Left ventricle myocardium inferior (tissue), 1 donor: ENCODE results near the gene ARIH1. TPM values are rescaled to one million over a fixed set of nuclear protein-coding genes. Genes with fewer than 3 reads are reported as not detected.
"Not testable (repeated sequence)": the region's sequence is repeated elsewhere in the genome, so short reads cannot be mapped to it uniquely, and the experiment has no call there.

ENCODE experiments used
- DNase-seq: peaks from one replicate; pipeline ENCODE4 v3.0.0-alpha.2; 2020
- H3K27ac ChIP-seq: fragments of 200-600 bp; replicated peaks from 2 replicates; pipeline ENCODE4 v1.8.0; 2021
- H3K27me3 ChIP-seq: fragments of 200-600 bp; 2 replicates; pipeline ENCODE4 v1.8.0; 2021; ENCODE audit warnings: low read depth
- H3K36me3 ChIP-seq: fragments of 200-600 bp; 2 replicates; pipeline ENCODE4 v1.8.0; 2021
- H3K4me1 ChIP-seq: fragments of 200-600 bp; 2 replicates; pipeline ENCODE4 v1.8.0; 2021
- H3K4me3 ChIP-seq: fragments of 200-600 bp; 2 replicates; pipeline ENCODE4 v1.8.0; 2021; ENCODE audit warnings: mild to moderate bottlenecking, moderate library complexity
- H3K9me3 ChIP-seq: fragments of 200-600 bp; replicated peaks from 2 replicates; pipeline ENCODE4 v1.8.0; 2021
- intact Hi-C: fragments of 100-400 bp; cut with micrococcal nuclease; formaldehyde crosslinking; loops from one replicate; pipeline ENCODE4 v1.11.0; 2022
- long read RNA-seq: library from polyadenylated mRNA; unstranded; transcript quantifications from one replicate; pipeline ENCODE4 v2.0.0, GENCODE V29; 2021
- total RNA-seq: library from RNA; stranded (reverse); fragmentation: NEBNext Ultra II Directional; extraction: Animal tissue kit (Norgen Biotek cat#: 25700); gene quantifications from one replicate; pipeline ENCODE4 v1.2.1, GENCODE V29; 2021
- TF ChIP-seq, protein P1 (sequence below): fragments of 200-600 bp; IDR thresholded peaks from 2 replicates; pipeline ENCODE4 v1.8.0; 2021; ENCODE audit warnings: antibody characterized with exemption, mild to moderate bottlenecking, borderline replicate concordance
- donor health status: DM: no; HTN: yes; CAD: no; lungs with severe emphysema.

Gene ARIH1, protein sequence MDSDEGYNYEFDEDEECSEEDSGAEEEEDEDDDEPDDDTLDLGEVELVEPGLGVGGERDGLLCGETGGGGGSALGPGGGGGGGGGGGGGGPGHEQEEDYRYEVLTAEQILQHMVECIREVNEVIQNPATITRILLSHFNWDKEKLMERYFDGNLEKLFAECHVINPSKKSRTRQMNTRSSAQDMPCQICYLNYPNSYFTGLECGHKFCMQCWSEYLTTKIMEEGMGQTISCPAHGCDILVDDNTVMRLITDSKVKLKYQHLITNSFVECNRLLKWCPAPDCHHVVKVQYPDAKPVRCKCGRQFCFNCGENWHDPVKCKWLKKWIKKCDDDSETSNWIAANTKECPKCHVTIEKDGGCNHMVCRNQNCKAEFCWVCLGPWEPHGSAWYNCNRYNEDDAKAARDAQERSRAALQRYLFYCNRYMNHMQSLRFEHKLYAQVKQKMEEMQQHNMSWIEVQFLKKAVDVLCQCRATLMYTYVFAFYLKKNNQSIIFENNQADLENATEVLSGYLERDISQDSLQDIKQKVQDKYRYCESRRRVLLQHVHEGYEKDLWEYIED
- 179 TPM for total RNA-seq
- long read RNA-seq, full-length matches to known transcripts = 41 of 50 reads
- long read RNA-seq, partial matches to known transcripts = 0 of 50 reads
- long read RNA-seq, other reads (novel, unspliced or antisense) = 9 of 50 reads

DNA sequence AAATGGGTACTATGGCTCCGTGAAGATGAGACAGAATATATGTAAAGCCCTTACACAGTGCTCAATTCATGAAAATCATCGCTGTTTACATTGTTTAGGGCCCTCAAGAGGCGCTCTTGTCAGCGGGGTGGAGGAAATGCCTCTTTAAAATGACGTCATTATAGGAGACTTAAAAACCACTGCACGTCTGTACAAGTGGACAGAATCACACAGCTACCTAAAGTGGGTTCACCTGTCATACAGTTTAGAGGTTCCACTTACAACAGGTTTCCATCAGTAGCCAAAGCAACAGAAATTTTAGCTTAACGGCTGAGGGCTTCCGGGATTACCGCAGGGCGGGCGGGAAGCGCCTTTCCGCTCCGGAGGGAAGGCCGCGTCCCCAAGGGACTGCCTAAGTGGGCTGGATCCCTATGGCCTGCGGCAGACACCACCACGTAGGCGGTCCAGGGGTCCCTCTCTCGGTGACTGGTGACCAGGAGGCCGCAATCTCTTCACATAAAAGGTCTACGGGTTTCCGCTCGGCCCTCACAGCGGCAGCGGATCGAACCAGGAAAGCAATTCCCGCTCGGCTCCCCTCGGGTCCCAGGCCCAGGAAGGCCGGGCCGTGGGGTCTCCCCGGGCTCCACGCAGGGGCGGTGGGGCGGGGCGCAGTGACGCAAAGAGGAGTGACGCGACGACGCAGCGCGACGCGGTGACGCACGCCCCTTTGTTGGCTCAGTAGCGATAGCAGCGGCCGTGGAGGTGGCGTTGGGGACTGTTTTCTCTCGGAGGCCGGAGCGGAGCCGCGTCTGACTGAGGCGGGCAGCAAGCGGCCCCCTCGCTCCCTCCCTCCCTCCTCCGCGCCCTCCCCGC is at the start of gene ARIH1:
TSS of gene ARIH1 (plus strand) at position 717 of the 852 bp plus-strand sequence. CDS start 310 bp downstream, outside the sequence.
- Histone ChIP-seq H3K4me3 (peak within 1 kb of the TSS; percentile 86), H3K36me3 (peaks cover 10% of the 10 kb centered on the region), H3K9me3 (no peaks in the 10 kb centered on the region), H3K4me1 (peaks cover 60% of the 10 kb centered on the region), H3K27me3 (no peaks in the 10 kb centered on the region), H3K27ac (peak within 1 kb of the TSS; percentile 97)
- intact Hi-C loops = no loop called here
- TF ChIP-seq, protein P1, sequence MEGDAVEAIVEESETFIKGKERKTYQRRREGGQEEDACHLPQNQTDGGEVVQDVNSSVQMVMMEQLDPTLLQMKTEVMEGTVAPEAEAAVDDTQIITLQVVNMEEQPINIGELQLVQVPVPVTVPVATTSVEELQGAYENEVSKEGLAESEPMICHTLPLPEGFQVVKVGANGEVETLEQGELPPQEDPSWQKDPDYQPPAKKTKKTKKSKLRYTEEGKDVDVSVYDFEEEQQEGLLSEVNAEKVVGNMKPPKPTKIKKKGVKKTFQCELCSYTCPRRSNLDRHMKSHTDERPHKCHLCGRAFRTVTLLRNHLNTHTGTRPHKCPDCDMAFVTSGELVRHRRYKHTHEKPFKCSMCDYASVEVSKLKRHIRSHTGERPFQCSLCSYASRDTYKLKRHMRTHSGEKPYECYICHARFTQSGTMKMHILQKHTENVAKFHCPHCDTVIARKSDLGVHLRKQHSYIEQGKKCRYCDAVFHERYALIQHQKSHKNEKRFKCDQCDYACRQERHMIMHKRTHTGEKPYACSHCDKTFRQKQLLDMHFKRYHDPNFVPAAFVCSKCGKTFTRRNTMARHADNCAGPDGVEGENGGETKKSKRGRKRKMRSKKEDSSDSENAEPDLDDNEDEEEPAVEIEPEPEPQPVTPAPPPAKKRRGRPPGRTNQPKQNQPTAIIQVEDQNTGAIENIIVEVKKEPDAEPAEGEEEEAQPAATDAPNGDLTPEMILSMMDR = peak; percentile 26
- DNase-seq = peak; percentile 97

DNA sequence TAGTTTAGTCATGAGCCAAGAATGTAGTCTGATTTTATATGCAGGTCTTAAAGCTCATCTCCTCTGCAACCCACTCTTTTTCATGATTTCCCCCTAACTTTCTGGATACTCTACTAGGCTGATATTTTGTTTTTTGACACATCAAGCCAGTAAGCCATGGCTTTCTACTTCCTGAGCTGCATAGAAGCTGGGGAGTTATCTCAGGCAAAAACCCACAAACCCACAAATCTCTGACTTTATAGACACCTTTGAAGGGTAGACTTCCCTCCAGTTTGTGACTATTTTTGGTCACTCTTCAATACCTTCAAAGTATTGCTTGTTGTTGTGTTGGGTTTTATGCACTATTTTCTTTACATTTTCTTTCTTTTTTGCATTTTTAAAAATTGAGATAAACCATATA is 47.4 kb upstream of the ARIH1 start:
- intact Hi-C loops = no loop called here
- Histone ChIP-seq H3K27me3 (no peaks in the 10 kb centered on the region), H3K4me1 (no peaks in the 10 kb centered on the region), H3K4me3 (no peak overlapping the region), H3K36me3 (no peaks in the 10 kb centered on the region), H3K27ac (no peak overlapping the region), H3K9me3 (peaks cover 22% of the 10 kb centered on the region)
- TF ChIP-seq, protein P1 = no peak
- no peak for DNase-seq

DNA sequence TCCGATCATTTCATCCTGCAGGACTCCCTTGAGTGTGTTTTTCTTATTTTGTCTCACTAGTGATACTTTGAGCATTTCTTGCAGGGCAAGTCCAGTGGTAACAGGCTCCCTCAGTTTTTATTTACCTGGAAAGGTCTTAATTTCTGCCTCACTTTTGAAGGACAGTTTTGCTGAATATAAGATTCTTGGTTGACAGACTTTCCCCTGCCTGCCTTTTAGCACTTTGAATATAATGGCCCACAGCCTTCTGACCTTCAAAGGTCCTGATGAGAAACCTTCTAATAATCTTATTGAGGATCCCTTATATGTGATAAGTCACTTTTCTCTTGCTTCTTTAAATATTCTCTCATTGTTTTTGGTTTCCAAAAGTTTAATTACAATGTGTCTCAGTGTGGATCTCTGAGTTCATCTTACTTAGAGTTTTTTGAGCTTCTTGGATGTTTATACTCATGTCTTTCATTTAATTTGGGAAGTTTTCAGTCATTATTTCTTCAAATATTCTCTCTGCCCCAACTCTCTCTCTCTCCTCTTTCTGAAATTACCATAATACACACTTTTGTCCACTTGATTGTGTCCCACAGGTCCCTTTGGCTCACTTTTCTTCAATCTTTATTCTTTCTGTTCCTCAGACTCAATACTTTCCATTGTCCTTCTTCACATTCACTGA is 36.3 kb upstream of the ARIH1 start:
- intact Hi-C loops = no loop called here

DNA sequence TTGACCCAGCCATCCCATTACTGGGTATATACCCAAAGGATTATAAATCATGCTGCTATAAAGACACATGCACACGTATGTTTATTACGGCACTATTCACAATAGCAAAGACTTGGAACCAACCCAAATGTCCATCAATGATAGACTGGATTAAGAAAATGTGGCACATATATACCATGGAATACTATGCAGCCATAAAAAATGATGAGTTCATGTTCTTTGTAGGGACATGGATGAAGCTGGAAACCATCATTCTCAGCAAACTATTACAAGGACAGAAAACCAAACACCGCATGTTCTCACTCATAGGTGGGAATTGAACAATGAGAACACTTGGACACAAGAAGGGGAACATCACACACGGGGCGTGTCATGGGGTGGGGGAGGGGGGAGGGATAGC is 31.3 kb upstream of the ARIH1 start:
- H3K36me3 ChIP-seq, H3K4me1 ChIP-seq, H3K27me3 ChIP-seq, H3K27ac ChIP-seq, intact Hi-C loops, H3K4me3 ChIP-seq, H3K9me3 ChIP-seq, DNase-seq: not testable (repeated sequence)

More for the DNA sequence above, 36.3 kb upstream of the ARIH1 start:
- Histone ChIP-seq H3K27ac (no peak overlapping the region), H3K4me1 (no peaks in the 10 kb centered on the region), H3K27me3 (peaks cover 18% of the 10 kb centered on the region), H3K4me3 (no peak overlapping the region), H3K9me3 (peaks cover 24% of the 10 kb centered on the region), H3K36me3 (no peaks in the 10 kb centered on the region)
- DNase-seq = no peak
- TF ChIP-seq, protein P1 = no peak

DNA sequence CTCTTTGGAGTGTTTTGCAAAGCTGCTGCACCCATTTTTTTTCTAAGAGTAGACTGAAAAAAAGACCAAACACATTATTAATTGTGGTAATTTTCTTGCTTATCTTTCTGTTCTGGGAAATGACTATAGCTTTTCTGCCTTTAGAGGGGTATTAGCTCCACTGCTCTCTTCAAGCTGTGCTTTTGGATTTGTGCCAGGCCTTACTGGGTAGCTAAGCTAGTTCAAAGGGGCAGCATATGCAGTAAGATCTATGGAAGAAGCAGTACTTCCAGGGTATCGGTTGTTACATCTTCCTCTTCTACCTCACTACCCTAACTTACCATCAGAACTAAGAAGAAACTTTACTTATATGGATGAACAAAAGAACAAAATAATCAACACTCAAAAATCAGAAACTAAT is 28.7 kb upstream of the ARIH1 start:
- H3K9me3 ChIP-seq = no peaks in the 10 kb centered on the region
- TF ChIP-seq, protein P1 = no peak
- no peaks in the 10 kb centered on the region for H3K27me3 ChIP-seq
- no peaks in the 10 kb centered on the region for H3K4me1 ChIP-seq
- H3K4me3 ChIP-seq = no peak overlapping the region
- H3K27ac ChIP-seq = no peak overlapping the region
- no peaks in the 10 kb centered on the region for H3K36me3 ChIP-seq
- no peak for DNase-seq
- intact Hi-C loops = no loop called here
